UCSD-AML1 (cell line): ENCODE data around the gene DIAPH3.
"Not testable (repeated sequence)": the region's sequence is repeated elsewhere in the genome, so short reads cannot be mapped to it uniquely, and the experiment has no call there.

Experiments
- DNase-seq: peaks from one replicate; lab custom pipeline; 2025; ENCODE audit not compliant: unreplicated experiment; lab: John Stamatoyannopoulos, UW

Gene DIAPH3

GRCh38 chr13:60094385-60095088 lies 69.2 kb downstream of the DIAPH3 start:
- DNase-seq, result no peak

GRCh38 chr13:60093425-60094019 lies 70.2 kb downstream of the DIAPH3 start:
- DNase-seq, result no peak

- no peak for DNase-seq
Observed at GRCh38 chr13:60091573-60091972, 72.2 kb downstream of the DIAPH3 start.

DNA sequence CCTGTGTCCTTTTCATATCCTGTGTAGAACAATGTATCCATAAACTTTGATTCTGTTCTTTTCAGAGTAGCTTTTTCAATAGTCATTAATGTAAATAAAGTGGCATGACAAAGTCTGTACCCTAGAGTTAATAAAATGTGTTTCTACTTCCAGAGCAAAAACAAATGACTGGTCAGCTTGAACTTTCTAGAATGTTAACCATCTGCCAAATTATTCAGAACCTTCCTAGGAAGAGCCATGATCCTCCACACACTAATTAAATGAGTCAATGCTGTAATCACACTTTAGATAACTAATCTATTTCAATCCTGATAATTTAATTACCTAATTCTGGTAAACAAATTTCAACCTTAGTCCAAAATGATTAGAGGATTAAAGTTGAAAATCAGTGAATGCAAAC lies 73.2 kb downstream of the DIAPH3 start:
- DNase-seq, result no peak

- not testable (repeated sequence) for DNase-seq
Observed at GRCh38 chr13:60083780-60084179, 79.9 kb downstream of the DIAPH3 start.

GRCh38 chr13:60080850-60081249 lies 82.9 kb downstream of the DIAPH3 start:
- no peak for DNase-seq

DNA sequence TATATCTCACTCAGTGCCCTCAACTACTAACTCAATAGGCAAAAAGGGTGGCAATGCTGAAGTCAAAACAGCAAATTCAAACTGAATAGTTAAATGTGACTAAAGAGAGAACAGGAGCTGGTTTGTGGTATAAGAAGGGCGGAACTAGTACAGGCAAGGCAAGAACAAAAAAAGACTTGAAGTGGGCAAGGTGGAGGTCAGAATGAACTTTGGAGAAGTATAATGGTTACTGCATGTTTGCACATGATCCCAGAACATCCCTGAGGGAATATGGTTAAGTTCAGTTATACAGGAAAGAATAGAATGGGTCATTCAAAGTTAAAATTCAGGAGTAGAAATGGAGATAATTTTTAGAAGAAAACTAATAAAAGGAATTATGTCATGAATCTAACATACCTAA lies 85.5 kb downstream of the DIAPH3 start:
- no peak for DNase-seq

DNA sequence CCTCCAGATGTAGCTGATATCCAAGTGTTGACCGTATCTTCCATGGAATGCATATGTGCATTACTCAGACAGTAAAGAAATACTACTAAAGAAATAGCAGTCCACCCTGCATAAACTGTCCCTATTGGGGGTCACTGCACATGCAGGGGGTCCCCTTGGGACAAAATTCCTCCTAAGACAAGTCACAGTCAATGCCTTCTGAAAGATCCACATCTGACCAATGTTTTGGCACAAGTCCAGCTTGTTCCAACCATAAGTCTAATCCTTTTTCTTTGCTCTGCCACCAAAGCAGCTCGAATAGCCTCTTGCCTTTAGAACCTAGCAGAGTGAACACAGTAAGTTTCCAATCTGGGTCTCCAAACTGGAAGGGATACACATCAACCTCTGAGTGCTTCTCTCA lies 87.9 kb downstream of the DIAPH3 start:
- DNase-seq, result no peak

DNA sequence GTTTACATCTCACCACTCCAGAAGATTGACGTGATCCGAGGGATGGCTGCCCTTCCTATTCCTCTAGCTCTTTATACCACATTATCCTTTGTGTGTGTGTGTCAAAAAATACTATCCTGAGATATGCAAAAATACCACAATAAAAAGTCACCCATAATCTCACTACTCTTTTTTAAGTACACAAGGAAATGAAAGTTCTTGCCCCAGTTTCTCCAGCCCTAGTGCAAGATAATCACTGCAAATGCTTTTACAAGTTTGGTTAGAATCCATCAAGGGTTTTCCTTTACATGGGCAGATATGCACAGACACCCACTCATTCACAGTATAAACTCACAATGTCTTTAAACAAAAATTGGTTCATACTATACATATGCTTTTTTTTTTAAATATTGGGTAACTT lies 89.3 kb downstream of the DIAPH3 start:
- no peak for DNase-seq

DNA sequence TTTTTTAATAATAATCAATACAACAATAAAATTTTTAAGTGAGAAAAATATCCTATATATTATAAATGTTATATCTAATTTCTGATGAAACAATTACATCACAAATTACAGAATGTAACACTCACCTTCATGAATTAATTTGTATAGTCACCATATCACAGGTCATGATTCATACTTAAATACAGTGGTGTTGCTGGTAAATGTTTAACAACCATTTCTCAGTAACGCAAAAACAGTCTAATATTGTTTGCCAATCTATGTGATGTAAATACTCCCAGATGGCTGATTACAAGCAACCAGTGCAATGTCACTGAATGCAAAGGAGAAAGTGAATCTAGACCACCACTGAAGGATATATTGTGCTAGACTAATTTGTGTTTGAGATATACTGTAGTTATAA lies 97.5 kb downstream of the DIAPH3 start:
- no peak for DNase-seq

DNA sequence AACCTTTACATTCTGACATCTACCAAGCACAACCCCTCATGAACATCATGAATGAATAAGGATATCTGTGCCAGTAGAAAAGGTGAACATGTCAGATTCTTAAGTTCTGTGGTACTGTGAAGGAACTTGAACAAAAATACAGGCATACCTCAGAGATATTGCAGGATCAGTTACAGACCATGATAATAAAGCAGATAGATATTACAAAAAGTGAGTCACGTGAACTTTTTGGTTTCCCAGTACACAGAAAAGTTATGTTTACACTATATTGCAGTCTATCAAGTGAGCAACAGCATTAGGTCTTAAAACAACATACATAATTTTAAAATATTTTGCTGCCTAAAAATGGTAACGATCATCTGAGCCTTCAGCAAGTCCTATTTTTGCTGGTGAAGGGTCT lies 101.2 kb downstream of the DIAPH3 start:
- DNase-seq, result no peak

- no peak for DNase-seq
Observed at GRCh38 chr13:60061737-60062136, 102.0 kb downstream of the DIAPH3 start.

DNA sequence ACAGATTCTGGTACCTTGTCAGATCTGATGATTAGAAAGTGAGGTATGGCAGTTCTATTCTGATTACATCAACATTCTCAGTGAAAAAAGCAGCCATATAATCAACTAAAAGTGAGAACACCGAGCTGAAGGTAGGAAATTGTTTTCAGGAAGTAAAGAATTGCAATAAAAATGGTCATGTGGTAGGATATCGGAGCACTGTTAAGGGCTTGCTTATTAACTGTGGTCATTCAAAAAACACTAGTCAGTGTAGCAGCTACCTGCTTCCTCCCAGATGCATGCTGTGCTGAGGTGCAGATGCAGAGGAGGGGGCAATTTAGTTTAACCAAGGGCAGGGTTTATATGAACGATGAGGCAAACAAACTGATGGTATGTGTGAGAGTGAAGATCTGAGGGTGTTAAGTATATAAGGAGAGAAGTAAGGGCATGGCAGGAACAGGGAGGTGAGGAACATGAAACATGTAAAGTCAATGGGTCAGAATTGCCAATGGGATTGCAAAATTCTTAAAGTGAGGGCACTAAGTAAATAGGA lies 111.9 kb downstream of the DIAPH3 start:
- DNase-seq, result peak; percentile 2

- not testable (repeated sequence) for DNase-seq
Observed at GRCh38 chr13:60048353-60048752, 115.4 kb downstream of the DIAPH3 start.

DNA sequence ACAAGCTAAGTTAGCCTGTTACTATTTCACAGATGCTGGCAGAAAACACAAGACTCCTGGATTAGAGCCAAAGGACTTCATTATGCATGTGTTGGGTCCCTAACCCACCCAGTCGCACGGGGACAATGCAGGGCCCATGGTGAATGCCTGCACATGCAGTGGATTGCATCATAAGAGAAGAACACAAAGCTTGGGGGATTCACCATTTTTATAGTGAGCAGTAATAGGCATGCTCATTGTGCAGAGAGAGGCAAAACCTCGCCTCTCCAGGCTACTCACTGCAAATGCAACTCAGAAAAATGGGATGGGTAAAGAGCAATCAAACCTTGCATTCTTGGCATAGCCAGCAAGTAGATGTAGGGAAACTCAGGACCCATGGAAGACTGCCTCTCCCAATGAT lies 115.8 kb downstream of the DIAPH3 start:
- DNase-seq, result peak; percentile 5

DNA sequence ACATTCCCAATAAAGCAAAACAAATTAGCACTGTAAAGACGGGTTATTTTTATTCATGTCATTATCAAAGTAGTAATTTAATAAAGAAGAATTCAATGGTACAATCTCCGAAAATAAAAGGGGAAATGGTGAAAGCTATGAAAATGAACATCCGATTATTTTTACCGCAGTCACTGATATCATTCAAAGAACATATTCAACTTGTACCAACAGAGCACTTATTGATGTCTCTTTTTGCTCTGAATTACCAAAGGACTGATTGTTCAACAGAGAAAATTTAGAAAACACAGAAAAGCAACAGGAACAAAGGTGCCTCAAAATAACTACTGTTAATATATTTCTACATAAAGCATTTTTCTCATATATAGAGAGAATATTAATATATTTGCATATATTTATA lies 119.4 kb downstream of the DIAPH3 start:
- no peak for DNase-seq

DNA sequence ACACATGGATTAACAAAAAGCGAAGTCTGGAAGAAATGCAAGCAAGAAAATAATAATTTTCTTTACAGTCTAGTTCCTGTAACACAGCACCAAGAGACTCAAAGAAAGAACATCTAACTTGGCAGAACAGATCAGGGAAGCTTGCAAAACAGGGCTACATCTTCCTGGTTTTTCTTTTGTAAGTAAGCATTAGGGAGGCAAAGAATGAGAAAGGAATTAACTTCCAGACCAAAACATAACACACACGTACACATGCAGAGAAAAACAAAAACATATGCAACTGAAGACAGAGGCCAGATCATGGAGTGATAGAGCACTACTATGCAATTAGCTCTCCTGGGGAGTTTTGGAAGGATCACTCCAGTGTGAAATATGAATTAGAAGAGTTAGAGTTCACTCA lies 120.5 kb downstream of the DIAPH3 start:
- DNase-seq, result no peak

- not testable (repeated sequence) for DNase-seq
Observed at GRCh38 chr13:60040668-60041067, 123.1 kb downstream of the DIAPH3 start.

DNA sequence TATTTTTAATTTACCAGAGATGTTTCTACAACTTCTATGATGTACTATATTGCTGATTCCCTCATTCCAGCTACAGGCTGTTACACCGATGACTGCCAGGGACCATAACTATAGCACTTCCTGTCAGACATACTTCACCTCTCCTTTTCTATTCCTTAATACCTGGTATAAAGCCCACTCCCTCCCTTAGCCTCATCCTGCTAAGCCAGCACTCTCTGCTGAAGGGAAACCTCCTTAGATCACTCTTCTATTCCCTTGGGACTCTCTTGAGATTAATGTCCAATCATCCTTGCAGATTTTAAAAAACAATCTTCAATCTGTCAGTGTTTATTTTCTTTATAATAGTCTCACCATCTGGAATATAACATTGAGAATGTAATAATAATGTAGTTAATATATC lies 127.9 kb downstream of the DIAPH3 start:
- no peak for DNase-seq

- DNase-seq, result no peak
Observed at GRCh38 chr13:60032851-60033250, 130.9 kb downstream of the DIAPH3 start.

GRCh38 chr13:60028021-60028420 lies 135.7 kb downstream of the DIAPH3 start:
- DNase-seq, result no peak

DNA sequence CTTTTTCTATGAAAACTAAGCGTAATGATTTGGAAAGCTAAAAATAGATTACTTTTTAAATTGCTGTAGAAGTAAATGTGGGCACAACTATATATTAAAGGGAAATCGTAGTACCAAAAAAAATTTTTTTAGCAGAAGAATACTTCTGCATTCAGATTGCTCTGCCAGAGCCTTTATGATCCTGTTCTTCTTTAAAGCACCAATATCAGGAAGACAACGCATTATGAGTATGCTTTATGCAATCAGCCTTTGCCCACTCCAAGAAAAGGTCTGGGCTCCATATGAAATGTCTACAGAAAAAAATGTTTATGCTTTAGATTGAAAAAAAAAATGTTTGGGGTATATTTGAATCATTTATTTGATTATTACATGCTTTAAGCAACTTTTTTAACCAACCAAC lies 137.4 kb downstream of the DIAPH3 start:
- DNase-seq, result no peak

GRCh38 chr13:60020288-60020687 lies 143.4 kb downstream of the DIAPH3 start:
- no peak for DNase-seq
